Medulla oblongata (tissue), 1 donor: ENCODE measurements around the gene G6PC3.
"Not testable (repeated sequence)": the region's sequence is repeated elsewhere in the genome, so short reads cannot be mapped to it uniquely, and the experiment has no call there.

Source experiments
- DNase-seq: peaks from one replicate; pipeline ENCODE4 v3.0.0-alpha.2; 2015; ENCODE audit errors: extremely low spot score

G6PC3 gene

DNA sequence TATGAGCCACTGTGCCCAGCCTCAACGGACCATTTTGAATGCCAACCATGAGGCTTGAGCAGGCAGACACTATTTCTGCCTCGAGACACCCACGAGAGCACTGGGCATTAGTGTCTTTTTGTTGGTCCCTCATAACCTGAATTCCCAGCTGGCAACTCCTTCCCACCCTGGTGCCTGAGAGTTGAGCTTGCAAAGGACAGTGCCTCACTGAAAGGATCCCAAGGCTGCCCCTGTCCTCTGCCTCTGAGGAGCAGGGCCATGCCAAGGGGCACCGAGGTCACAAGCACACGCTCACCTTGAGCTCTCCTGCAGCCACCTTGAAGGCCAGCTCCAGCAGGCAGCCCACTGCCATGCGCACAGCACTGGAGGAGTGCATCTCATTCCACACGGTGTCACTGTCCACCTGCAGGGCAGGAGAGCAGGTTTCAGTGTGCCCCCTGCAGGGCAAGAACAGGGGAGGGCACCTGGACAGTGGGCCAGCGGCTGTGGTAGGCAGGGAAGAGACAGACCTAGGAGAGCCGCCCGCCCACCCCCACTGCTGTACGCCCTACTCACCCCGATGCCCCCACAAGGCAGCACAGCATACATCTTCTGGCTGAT is 12.8 kb downstream of the G6PC3 start:
- DNase-seq, result no peak

DNA sequence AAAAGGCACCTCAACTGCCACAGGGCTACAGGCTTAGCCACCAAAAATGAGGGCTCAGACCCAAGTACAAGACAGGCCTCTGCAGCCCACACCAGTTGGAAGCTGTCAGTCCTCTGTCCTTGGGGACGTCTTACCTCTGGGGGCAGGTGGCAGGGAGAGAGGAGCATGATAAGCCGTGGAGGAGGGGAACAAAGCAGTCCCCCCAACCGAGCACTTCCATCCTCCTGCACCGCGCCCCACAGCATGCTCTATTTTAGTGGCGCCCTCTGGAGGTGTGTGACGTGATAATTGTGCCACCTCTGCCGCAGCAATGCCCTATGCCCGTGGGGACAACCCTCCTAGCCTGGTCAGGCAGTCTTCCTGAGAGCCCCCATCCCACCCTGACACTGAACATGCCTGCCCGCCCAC is 13.6 kb downstream of the G6PC3 start:
- no peak for DNase-seq

DNA sequence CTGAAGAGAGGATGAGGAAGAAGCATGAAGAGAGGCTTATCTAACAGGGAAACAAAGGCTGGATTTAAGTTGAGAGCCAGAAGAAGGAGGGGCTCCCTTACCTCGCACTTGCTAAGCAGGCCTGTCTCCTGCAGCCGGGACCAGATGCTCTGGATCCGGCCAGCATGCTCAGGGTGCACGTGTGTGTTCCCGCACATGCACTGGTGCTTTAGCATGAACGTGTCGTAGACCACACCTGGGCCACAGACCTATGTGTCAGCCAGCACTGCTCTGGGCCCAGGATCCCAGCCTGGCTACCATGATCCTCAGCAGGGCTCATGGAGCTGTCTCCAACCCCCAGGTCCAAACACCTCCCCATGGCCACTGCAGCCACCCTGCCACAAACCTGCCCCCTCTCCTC is 14.4 kb downstream of the G6PC3 start:
- no peak for DNase-seq

DNA sequence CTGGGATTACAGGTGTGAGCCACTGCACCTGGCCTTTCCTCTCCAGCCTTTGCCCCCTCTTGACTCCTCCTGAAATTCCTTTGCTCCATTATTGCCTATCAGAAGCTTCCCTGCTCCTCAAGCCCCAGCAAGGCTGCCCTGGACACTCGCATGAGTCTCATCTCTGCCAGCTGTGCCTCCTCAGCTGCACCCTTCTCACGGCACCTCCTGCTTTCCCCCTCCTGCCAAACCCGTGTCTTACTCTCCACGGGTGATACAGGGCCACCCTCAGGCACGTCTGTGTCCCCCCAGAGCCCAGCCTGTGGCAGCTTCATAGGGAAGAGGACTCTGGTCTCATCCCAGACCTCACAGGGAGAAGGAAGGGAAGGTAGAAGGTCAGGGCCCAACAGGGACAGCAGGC is 15.4 kb downstream of the G6PC3 start:
- no peak for DNase-seq

DNA sequence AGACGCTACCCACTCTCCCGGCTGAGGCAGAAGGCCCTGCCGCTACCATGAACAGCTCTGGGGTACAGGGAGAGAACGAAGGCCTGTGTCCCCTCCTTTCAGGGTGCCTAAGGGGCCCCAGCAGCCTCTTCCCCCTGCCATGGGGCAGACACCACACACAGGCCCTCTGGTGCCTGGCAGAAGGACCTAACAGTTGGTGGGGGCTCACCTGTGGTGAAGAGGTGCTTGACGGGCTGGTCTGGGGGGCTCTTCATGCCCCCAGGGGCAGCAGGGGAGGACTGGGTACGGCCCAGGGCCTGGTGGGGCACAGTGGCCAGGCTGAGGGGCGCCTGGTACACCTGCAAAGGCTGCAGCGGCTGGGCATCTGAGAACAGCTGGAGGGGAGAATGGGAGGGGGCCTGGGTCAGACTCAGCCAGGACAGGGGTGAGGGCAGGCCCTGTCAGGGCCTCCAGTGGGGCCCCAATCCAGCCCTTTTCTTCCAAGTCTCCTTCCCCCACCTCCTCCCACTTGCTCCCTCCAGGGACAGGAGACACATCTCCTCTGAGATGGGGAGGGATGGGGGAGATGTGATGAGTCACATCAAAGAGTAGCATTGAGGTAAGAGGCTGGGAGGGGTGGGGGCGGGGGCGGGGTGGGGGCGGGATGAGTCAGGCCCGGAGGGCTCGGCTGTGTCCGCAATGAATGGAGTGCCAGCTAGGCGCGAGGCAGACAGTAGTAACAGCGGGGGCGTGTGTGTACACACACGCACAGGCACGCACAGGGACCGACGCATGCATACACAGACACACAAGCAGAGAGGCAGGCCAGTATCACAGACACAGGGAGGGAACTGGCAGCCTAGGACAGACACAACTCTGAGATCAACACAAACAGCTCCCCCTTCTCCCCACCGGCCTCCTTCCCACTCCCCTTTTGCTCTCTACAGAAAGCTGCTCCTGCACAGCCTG is 16.1 kb downstream of the G6PC3 start:
- no peak for DNase-seq

DNA sequence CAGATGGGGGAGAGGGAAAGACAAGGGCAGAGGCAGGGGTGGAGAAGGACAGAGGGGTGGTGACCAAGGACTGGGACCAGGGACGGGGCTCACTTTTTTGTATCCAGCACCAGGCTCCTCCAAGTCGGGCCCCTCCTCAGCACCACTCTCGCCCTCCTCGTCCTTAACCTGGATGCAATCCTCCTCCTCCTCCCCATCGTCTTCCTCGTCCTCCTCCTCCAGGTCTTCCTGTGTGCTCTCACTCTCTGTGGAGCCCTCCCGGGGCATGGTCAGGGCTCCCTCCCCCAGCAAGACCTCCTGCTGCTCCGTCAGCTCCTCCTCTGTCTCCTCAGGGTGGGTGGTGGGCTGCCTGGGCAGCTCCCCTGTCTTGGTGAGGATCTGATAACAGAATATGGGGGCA is 16.8 kb downstream of the G6PC3 start:
- DNase-seq, result no peak

DNA sequence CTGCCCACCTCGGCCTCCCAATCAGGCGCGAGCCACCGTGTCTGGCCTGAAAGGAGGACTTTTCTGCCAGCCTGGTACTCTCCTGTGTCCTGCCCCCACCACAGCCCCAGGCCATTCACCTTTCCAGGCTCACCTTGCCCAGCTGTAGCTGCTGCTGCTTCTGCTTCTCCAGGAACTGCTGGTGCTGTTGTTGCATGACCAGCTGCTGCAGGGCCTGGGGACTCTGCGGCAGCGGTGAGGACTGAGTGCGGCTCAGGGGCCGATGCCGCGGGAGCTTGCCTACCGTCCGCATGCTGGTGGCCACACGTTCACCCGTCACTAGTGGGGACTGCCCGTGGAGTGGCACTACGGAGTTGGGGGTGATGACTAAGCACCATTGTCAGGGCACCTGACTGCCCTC is 17.7 kb downstream of the G6PC3 start:
- no peak for DNase-seq

DNA sequence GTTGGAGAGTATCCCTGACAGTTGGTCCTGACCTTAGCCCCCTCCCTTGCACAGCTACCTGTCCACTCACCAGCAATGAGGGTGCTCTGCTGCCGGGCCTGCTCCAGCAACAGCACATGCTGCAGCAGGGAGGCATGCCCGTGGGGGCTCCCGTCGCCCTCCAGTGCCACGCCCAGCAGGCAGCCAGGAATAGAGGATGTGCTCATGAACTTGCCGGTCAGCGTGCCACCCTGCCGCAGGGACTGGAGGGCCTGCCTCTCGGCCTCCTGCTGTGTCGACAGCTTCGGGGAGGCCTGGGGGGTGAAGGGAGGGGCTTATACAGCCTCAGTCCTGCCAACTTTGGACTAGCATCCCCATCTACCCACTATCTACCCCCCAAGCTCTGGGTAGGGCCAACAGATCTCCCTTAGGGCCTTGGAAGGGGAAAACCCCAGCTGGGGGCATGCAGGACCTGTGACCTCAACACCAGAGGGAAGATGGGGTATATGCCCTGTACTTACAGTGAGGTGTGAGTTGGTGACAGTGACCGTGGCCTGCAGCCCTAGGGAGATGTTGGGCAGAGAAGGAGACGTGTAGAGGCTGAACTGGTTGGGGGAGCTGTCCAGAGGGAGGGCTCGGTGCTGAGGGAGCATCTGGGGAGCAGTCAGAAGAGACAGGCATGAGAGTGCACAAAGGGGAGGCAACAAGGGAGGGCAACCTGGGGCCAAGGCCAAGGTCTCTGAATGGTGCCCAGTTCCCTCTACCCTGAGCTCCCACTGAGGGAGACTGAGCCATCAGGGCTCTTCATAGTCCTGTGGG is 20.9 kb downstream of the G6PC3 start:
- DNase-seq, result no peak

DNA sequence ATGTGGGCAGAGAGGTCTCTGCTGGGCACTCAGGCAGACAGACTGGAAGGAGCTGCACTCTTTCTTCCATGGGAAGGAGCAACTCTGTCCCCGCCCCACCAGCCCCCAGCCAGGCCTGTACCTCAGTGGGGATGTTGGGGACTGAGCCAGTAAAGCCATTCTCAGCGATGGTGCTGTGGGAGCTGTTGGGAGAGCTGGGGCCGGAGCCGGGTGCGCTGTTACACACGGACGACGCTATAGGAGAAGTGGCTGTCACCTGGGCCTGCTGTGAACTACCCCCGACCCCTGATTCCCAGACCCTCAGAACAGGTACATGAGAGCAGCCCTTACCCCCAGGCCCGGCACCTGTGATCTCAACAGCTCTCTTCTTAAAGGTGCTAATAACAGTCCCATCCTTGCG is 21.5 kb downstream of the G6PC3 start:
- DNase-seq, result no peak

DNA sequence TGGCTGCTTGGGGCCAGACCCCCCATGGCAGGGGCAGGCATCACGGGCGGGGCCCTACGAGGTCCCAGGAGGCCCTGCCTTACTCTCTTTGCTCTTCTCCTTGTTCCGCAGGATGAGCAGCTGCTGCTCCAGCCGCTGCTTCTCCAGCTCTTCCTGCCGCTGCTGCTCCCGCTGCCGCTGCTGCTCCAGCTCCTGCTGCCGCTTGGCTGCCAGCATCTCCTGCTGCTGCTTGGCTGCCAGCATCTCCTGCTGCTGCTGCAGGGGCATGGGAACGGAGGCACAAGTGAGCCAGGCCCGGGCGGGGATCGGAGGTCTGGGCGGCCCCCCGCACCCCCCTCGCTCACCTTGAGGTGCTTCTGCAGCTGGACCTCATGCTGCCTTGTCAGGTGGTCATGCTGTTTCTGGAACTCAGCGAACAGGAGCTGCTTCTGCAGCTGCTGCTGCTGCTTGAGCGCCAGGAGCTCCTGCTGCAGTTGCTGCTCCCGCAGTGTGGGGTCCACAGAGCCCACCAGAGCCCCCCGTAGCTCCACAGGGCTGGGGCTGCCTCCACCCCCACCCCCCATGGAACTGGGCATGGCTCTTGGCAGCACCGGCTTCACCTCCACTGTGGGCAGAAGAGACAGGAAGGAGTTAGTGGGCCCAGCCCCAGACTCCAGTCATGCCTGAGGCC is 22.8 kb downstream of the G6PC3 start:
- no peak for DNase-seq

DNA sequence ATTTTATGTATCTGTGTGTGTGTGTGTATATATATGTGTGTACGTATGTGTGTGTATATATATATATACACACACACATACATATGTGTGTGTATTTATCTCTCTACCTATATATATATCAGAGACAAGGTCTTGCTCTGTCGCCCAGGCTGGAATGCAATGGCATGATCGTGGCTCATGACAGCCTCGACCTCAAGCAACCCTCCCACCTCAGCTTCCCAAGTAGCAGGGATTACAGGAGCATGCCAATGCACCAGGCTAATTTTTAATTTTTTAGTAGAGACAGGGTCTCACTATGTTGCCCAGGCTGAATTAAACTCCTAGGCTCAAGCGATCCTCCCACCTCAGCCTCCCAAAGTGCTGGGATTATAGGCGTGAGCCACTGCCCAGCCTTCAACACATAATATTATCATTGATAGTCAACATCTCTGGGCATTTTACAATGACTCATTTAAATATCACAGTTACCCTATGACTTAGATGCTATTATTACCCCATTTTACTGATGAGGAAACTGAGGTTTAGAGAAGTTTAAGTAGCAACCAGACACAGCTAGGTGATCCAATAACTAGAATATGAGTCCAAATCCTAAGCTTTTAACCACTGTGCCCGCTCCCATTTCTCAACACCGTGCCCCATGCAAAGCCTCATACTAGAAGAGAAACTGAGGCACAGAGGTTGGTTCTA is 24.3 kb downstream of the G6PC3 start:
- no peak for DNase-seq

DNA sequence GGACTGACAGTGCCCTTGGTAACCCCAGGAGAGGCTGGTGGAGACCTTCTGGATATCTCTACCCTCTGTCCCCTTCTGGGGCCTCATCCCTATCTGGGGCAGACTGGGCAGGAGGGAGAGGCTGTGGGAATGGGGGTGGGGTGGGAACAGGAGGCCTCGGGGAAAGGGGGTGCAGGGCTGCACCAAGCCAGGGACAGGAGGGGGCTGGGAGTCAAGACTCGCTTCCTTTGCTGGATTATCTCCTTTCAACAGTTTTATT is 24.8 kb downstream of the G6PC3 start:
- no peak for DNase-seq

DNA sequence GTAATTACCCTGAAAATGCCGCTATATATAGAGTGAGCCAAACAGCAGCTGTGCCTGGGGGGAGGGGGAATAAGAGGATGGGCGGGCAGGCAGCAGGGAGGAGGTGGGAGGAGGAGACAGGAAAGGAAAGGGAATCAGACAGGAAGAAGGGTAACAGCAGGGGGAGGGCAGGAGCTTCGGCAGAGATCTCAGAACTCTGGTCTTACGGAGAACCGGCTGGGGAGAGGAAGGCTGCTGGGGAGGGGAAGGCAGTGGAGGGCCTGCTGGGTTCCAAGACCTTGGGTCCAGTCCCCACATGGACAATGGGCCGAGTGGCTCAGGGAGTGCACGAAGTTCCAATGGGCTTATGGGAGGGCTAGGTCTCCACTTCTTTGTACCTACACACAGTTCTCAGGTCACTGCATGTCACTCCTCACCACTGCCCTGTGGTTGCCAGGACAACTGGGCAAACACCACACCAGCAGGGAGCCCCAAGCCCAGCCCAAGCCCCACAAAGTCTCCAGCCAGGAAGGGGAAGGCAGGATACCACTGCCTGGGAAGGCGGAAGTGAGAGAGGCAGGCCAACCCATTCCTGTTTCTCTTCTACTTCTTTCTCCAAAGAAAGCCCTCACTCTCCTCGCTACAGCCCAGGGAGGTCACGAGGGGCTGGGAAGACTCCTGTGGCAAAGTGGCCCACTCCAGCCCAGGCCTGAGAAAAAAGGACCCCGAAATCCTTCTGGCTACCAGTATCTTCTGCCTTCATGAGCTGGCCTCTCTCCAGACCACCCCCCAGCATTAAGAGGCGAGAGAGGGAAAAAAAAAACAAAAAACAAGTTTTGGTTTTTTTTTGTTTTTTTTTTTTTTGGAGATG is 25.3 kb downstream of the G6PC3 start:
- peak; percentile 67 for DNase-seq

DNA sequence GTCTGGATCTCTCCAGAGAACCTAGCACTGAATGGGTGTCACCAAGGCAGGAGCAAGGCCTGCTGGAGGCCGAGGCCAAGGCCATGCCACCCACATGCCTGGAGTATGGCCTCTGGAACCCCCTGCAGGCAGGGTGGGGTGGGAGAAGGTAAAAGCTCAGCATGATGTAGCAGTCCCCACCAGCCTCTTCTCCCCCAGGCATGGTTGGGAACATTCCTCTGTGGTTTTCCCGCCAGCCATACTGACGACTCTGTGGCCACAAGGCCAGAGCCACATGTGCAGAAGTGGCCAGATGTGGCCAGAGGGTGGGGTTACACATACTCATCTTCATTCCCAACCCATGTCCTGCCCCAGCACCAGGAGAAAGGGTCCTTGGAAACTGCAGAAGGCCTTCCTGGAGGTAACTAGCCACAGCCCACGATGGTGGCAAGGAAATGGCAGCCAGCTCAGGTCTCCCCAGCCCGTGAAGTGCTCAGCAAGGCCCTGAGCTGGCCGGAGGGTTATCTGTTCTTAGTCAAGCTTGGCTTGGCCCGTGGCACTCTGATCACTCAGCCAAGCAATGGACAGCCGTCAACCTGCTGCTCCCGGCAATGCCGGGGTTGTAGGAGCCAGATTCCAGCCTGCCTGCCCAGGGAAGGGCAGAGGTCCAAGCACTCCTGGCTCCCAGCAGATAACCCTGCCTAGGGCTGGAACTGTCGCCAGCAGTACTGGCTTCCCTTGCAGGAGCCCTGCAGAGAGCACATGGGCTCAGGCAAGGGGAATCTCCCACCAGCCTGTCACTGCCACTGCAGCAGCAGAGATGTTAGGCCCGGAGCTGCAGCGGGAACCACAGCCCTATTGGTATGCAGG is 26.8 kb downstream of the G6PC3 start:
- no peak for DNase-seq

DNA sequence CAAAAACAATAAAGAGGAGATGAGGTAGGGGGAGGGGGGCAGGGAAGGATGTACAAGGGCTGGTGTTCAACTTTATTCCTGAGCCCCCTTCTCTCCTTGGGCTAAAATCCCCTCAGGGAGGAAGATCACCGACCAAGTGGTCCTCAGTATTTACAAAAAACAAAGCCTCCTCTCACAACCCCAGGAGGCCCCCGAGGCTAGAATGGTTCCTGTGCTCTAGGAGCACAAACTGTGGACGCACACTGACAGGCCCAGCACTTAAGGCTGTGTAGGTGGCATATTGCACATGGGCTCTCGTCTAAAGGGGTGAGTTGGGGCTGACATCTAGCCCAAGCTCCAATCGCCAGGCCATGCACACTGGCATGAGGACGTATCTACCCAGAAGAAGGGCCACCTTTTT is 31.3 kb downstream of the G6PC3 start:
- not testable (repeated sequence) for DNase-seq

DNA sequence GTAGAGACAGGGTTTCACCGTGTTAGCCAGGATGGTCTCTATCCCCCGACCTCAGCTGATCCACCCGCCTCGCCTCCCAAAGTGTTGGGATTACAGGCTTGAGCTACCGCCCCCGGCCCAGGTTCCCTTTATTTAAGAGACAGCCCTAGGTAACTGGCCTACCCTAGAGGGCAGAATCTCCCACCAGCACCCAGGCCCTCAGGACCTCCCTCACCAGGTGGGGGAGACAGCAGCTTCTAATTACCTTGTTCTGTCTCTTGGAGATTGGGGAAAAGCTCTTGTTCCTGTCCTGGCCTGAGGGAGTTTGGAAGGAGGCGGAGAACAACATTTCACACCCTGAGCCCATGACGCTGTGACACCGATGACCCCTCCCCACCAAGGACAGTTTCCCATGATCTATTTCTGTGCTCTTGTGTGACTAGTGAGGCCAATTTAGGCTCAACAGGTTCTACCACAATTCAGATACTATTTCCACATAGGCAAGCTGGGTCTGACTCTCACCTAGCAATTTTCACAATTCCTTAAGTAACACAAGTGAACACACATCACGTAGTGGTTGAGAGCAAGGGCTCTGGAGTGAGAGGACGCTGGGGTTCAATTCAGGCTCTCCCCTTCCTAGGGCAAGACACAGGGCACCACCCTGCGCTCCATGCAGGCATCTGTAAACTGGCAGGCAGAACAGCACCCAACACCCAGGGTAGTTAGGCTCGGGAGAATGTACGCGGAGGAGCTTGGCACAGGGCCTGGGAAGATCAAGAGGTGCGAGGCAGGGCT is 32.5 kb downstream of the G6PC3 start:
- no peak for DNase-seq

DNA sequence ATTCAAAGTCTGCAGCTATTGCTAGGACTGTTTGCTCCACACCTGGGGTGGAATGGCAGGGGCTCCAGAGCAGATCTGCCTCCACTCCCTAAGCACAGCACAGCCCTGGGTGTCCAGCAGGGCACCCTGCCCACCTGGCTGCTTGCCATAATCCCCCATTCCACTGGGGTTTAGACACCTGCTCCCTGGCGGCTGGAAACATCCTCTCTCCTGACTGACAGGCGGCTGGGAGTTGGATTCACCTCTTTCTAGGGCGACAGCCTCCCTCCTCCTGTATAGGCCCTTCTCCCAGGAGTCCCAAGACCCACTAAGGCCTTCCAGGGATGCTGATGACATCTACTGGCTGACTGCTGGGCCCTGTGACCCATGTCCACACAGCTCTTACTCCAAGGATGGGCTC is 34.9 kb downstream of the G6PC3 start:
- no peak for DNase-seq

DNA sequence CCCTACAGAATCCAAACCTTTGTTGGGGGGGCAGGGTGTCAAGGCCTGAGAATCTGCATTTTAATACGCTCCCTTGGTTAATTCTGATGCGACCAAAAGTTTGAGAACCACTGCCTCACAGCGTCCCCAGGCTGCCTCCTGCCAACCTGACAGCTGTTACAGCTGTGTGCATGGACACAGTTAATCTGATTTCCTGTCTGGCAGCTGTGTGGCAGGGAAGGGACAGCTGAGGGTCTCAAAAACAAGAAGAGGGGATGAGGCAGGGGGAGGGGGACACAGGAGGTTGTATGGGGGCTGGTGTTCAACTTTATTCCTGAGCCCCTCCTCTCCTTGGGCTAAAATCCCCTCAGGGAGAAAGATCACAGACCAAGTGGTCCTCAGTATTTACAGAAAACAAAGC is 35.4 kb downstream of the G6PC3 start:
- DNase-seq, result no peak

DNA sequence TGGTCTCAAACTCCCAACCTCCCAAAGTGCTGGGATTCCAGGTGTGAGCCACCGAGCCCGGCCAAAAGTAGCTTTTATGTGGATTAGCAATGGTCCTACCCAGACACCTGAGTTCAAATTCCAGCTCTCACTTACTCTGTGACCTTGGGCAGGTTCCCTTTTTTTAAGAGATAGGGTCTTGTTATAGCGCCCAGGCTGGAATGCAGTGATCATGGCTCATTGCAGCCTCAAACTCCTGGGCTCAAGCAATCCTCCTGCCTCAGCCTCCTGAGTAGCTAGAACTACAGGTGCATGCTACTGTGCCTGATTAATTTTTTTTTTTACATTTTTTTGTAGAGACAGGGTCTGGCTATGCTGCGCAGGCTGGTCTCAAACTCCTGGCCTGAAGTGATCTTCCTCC is 36.3 kb downstream of the G6PC3 start:
- no peak for DNase-seq
